Ovary (tissue), 9 donors: ENCODE measurements around the gene FABP3. TPM values are rescaled to one million over a fixed set of nuclear protein-coding genes. Genes with fewer than 3 reads are reported as not detected.
A peak's percentile ranks its signal among the peaks of the same experiment; 100 is the strongest.

Experiments
- DNase-seq, 5 donors: peaks; one replicate each; pipeline ENCODE4 v3.0.0-alpha.2; 2019 to 2020
- H3K27ac ChIP-seq, 2 donors: fragments of 200-600 bp; one replicate each; pipeline versions ENCODE4 v1.5.1 to v1.8.0; 2019 to 2022
- H3K27me3 ChIP-seq: fragments of 200-600 bp; one replicate; pipeline ENCODE4 v1.8.0; 2022
- H3K36me3 ChIP-seq: fragments of 200-600 bp; sonication (generic); one replicate; pipeline ENCODE4 v1.5.1; 2019
- H3K4me1 ChIP-seq: one replicate; pipeline ENCODE4 v1.8.1; 2013; ENCODE audit warnings: mild to moderate bottlenecking, moderate library complexity; ENCODE audit not compliant: insufficient read depth
- H3K4me3 ChIP-seq: fragments of 200-600 bp; sonication (generic); one replicate; pipeline ENCODE4 v1.5.1; 2017
- H3K9me3 ChIP-seq, 2 donors: fragments of 200-600 bp in 1 of 2; sonication (generic) in 1 of 2; one replicate each; pipeline versions ENCODE4 v1.5.1 to v1.8.1; 2013 to 2019; ENCODE audit warnings: mild to moderate bottlenecking in 1 of 2, moderate library complexity in 1 of 2
- CTCF ChIP-seq, 3 donors: fragments of 450-650 bp in 2 of 3; fragments of 200-600 bp in 1 of 3; IDR thresholded peaks; one replicate each; pipeline versions ENCODE4 v1.5.1 to v1.8.0; 2016 to 2022; ENCODE audit warnings: antibody characterized with exemption in 3 of 3, mild to moderate bottlenecking in 1 of 3
- EP300 ChIP-seq: sonication (generic); formaldehyde crosslinking; IDR thresholded peaks from one replicate; pipeline ENCODE4 v1.6.1; 2017; ENCODE audit warnings: antibody characterized with exemption
- POLR2A ChIP-seq: fragments of 450-650 bp; IDR thresholded peaks from one replicate; pipeline ENCODE4 v1.6.1; 2017; ENCODE audit warnings: antibody characterized with exemption, mild to moderate bottlenecking, moderate library complexity
- WGBS, 3 donors: extraction: QIAGEN DNeasy Blood & Tissue Kit in 1 of 3; methylation state at CpG; one replicate each; pipeline versions ENCODE4 v1.1.5 to v1.1.7; 2013 to 2017; 5-methylcytosine and 5-hydroxymethylcytosine counted together
- intact Hi-C, 4 donors: fragments of 100-400 bp; cut with DNase I; formaldehyde crosslinking; loops; one replicate each; pipeline versions ENCODE4 v1.11.0 to v1.15.1; 2022 to 2023
- polyA plus RNA-seq, 2 donors: library from polyadenylated mRNA; stranded (reverse); fragments of 200-250 nt in 1 of 2; fragments of 350-450 nt in 1 of 2; fragmentation: Illumina TruSeq in 1 of 2; extraction: RNeasy Lipid Tissue Mini Kit (QIAGEN cat#74804) in 1 of 2; gene quantifications; one replicate each; pipeline ENCODE4 v1.2.3, GENCODE V29; 2013 to 2014
- total RNA-seq, 7 donors: library from RNA; depleted of rRNA in 2 of 7; stranded (reverse); fragments of >200 nt in 2 of 7; fragmentation: NEBNext Ultra II Directional in 3 of 7; extraction: Animal tissue kit (Norgen Biotek cat#: 25700) in 3 of 7; gene quantifications; one replicate each; pipeline versions ENCODE4 v1.1.0 to v1.2.4, GENCODE V29; 2016 to 2023
- donor health status: DM: no; HTN: no; CAD: no; lungs with moderate emphysema.
- donor health status: DM: no; HTN: no; CAD: no.
- donor health status: Bipolar disorder and iron deficiency.
- donor health status: DM: yes; HTN: yes; CAD: no.
- donor health status: DM: no; HTN: no; CAD: no.
- donor health status: DM: yes; HTN: yes; CAD: no.

Gene FABP3
- total and polyA plus RNA-seq, 9 donors: 3.3 to 153 (median 24.2) TPM

GRCh38 chr1:31413405-31414001 lies 40.6 kb upstream of the FABP3 start:
- Histone ChIP-seq H3K9me3 (no peaks in the 10 kb centered on the region), H3K36me3 (no peaks in the 10 kb centered on the region), H3K27me3 (no peaks in the 10 kb centered on the region), H3K27ac (no peak overlapping the region), H3K4me3 (peak overlapping the region; percentile 38), H3K4me1 (peaks cover 3% of the 10 kb centered on the region)
- TF ChIP-seq POLR2A (no peak), EP300 (no peak), CTCF (IDR thresholded peaks at IDR 0.05) (no peak)
- WGBS, 3 donors: 1% methylated on average over 54 of the region's 54 CpGs
- intact Hi-C loops: no loop called here
- DNase-seq: peak; percentile 46 to 67 (median 55)

- Histone ChIP-seq H3K9me3 (no peaks in the 10 kb centered on the region), H3K27me3 (no peaks in the 10 kb centered on the region), H3K27ac (no peak within 1 kb of the TSS), H3K36me3 (no peaks in the 10 kb centered on the region), H3K4me3 (peak within 1 kb of the TSS; percentile 38), H3K4me1 (peaks cover 3% of the 10 kb centered on the region)
- 2 to 6% (median 4%) methylated on average over 33 to 63 of the region's 63 CpGs for WGBS, 3 donors
- intact Hi-C loops: no loop called here
- DNase-seq: no peak
- TF ChIP-seq EP300: no peak
- TF ChIP-seq CTCF (IDR thresholded peaks at IDR 0.05): no peak
- TF ChIP-seq POLR2A: no peak
Observed at GRCh38 chr1:31412732-31413404, 40.0 kb upstream of the FABP3 start, which contains the start of gene SERINC2. Gene SERINC2, plus strand, starts transcription at chr1:31413213. Its CDS starts 53 bp downstream, at chr1:31413266.

GRCh38 chr1:31412205-31412604 lies 39.3 kb upstream of the FABP3 start:
- Histone ChIP-seq H3K4me1 (peaks cover 3% of the 10 kb centered on the region), H3K27ac (no peak overlapping the region), H3K36me3 (no peaks in the 10 kb centered on the region), H3K27me3 (no peaks in the 10 kb centered on the region), H3K9me3 (no peaks in the 10 kb centered on the region), H3K4me3 (no peak overlapping the region)
- no peak for TF ChIP-seq CTCF (IDR thresholded peaks at IDR 0.05)
- no peak for TF ChIP-seq POLR2A
- TF ChIP-seq EP300: no peak
- 55 to 60% (median 59%) methylated on average over 2 of the region's 2 CpGs for WGBS, 3 donors
- intact Hi-C loops: no loop called here
- no peak for DNase-seq

GRCh38 chr1:31410871-31411270 lies 38.0 kb upstream of the FABP3 start:
- Histone ChIP-seq H3K9me3 (no peaks in the 10 kb centered on the region), H3K4me3 (no peak overlapping the region), H3K36me3 (no peaks in the 10 kb centered on the region), H3K27me3 (no peaks in the 10 kb centered on the region), H3K27ac (no peak overlapping the region), H3K4me1 (peaks cover 3% of the 10 kb centered on the region)
- 72 to 84% (median 80%) methylated on average over 4 of the region's 4 CpGs for WGBS, 3 donors
- no peak for TF ChIP-seq EP300
- no peak for DNase-seq
- intact Hi-C loops: no loop called here
